ENCODE data around the gene TMEM238. TPM values are rescaled to one million over a fixed set of nuclear protein-coding genes. Genes with fewer than 3 reads are reported as not detected.
"Not testable (repeated sequence)": the region's sequence is repeated elsewhere in the genome, so short reads cannot be mapped to it uniquely, and the experiment has no call there.

TMEM238 gene
- total RNA-seq, 2 experiments from 2014 or later = 10.1 to 10.8 TPM

DNA sequence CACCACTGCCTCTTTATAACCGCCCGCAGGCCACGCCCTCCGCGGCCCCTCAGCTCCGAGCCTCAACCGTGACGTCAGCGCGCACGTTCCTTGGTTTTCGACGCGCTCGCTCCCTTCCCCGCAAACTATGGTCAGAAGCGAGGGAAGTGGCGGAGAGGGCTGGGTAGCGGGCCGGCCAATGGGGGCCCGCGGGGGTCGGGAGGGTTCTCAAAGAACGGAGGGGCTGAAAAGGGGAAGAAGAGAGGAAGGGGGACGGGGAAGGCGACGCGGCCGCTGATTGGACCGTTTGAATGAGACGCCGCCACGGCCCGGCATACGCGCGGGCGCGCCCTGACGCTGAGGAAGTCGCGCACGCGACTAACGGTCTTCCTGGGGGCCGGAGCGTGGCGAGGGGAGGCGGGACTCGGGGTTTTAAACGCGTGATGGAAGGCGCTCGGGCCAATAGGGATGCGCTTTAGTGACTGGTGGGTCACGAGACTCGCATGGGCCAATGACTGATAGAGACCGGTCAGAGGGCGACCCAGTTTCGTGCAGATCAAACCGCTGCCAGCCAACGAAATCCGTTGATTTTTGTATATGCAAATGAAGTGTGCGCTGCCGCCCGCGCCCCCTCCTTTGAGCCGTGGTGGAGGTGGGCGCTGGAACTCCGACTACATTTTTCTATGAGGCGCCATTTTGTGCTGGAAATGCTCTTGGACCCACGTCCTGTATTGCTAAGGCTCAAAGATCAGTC, 23.9 kb upstream of the TMEM238 start:
- peaks cover 45% of the 10 kb centered on the region for H3K36me3 Mint-ChIP-seq
- peak; percentile 97 for DNase-seq
- peak overlapping the region; percentile 97 for H3K27ac Mint-ChIP-seq
- H3K4me1 Mint-ChIP-seq = peaks cover 27% of the 10 kb centered on the region
- H3K27me3 Mint-ChIP-seq = peaks cover 5% of the 10 kb centered on the region
- peaks cover 15% of the 10 kb centered on the region for H3K9me3 Mint-ChIP-seq
- peak overlapping the region; percentile 92 for H3K4me3 Mint-ChIP-seq

DNA sequence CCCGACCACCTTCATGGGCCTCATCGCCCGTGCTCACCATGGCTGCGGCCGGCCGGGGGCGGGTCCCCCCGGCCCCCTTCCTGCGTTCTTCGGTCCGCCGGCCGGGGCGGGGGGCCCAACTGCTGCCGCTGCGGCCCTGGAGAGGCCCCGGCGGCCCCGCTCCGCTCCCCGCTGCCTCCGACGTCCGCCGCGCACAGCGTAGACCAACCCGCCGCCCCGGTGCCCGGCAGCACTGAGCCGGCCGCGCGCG, 23.4 kb upstream of the TMEM238 start, which contains the start of gene UBE2S:
UBE2S (minus strand) TSS at position 239 of the 250 bp plus-strand sequence; CDS start at position 40, 199 bp downstream.
- Mint-ChIP-seq H3K4me3 (peak within 1 kb of the TSS; percentile 92), H3K36me3 (peaks cover 49% of the 10 kb centered on the region), H3K27ac (peak within 1 kb of the TSS; percentile 97)

DNA sequence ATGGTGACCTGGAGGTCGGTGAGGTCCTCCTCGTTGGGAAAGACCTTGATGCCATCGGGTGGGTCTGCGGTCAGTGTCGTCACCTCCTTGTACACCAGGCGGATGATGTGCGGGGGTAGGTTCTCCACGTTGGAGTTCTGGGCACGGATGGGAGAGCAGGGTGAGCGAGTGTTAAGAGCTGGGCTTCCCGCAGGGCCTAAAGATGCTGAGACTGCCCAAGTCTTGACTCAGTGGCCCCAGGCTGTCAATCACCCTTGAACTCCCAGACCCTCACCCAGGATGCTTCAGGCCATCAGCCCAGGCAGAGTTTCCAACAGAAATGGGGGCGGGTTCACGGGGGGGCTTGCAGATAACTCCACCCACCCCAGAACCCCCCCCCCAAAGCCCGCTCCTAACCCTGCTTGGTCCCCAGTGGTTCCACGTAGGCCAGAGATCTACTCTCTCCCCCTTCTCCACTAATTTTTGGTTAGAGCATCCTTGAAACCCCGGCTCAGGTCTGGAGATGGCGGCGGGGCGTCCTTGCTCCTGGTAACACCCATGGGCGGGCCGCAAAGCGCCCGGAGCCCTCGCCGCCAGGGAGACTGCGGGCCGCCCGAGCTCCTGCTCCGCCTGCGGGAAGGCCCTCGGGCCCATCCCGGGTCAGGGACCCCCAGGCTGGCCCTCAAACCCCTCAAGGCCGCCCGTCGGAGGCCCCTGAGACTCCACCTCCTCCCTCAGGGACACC, 22.9 kb upstream of the TMEM238 start:
- peaks cover 54% of the 10 kb centered on the region for H3K36me3 Mint-ChIP-seq
- peaks cover 15% of the 10 kb centered on the region for H3K9me3 Mint-ChIP-seq
- H3K4me1 Mint-ChIP-seq = peaks cover 27% of the 10 kb centered on the region
- DNase-seq = peak; percentile 41
- peaks cover 5% of the 10 kb centered on the region for H3K27me3 Mint-ChIP-seq
- peak overlapping the region; percentile 92 for H3K4me3 Mint-ChIP-seq
- peak overlapping the region; percentile 81 for H3K27ac Mint-ChIP-seq

More for the DNA sequence above, 23.4 kb upstream of the TMEM238 start, which contains the start of gene UBE2S:
- Mint-ChIP-seq H3K4me1 (peaks cover 27% of the 10 kb centered on the region), H3K9me3 (peaks cover 15% of the 10 kb centered on the region)
- H3K27me3 Mint-ChIP-seq, DNase-seq: not testable (repeated sequence)

DNA sequence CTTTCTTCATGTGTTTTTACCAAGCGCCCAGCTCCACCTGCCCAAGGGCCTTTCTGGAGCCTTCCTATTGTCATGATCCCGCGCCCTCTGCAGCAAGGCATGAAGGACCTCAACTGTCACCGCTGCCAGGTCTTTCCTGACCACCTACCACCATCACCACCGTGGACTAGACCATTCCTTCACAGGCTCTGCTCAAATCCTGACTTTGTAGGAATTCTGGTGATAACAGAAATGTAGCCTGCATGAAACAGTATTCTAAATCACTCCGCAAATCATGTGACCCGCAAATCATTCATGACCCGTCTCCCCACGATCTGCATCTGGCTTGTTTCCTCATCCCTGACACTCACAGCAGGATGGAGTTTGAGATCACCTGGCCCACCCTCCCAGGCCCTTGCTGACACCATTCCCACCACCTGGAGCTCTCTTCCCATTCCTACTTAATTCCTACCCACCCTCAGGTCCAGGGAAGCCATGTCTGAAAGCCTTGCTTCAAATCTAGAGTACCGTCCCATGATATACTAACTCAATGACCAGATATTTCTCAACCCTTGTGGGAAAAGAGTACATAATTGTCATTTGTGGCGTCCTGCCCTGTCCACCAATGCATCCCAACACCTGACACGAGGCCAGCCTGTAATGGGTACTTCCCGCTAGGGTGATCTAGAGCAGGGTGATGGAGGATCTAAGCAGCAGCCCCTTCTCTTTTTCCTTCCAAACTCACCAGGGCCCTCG, 22.2 kb upstream of the TMEM238 start:
- H3K27ac Mint-ChIP-seq = peak overlapping the region; percentile 81
- H3K9me3 Mint-ChIP-seq = peaks cover 15% of the 10 kb centered on the region
- peaks cover 27% of the 10 kb centered on the region for H3K4me1 Mint-ChIP-seq
- H3K4me3 Mint-ChIP-seq = peak overlapping the region; percentile 92
- DNase-seq = no peak
- H3K27me3 Mint-ChIP-seq = peaks cover 5% of the 10 kb centered on the region
- peaks cover 57% of the 10 kb centered on the region for H3K36me3 Mint-ChIP-seq

DNA sequence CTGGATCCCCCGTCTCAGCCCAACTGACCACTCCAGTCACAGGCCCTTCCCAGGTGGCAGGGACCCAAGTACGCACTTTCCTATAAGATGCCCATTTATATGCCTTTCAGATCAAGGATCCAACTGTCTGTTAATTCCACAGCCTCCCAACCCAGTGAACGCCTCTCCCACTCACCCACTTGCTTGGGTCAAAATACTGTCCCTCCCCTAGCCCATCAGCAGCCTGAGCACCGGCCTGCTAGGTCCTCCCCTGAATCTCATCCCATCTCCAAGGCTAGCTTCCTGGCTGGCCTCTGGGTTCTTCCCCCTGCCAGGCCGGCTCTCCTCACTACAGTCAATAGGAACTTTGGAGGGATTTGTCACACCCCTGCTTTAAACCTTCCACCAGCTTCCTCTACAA, 21.5 kb upstream of the TMEM238 start:
- Mint-ChIP-seq H3K4me3 (peak overlapping the region; percentile 92), H3K27ac (peak overlapping the region; percentile 81), H3K9me3 (peaks cover 14% of the 10 kb centered on the region), H3K36me3 (peaks cover 63% of the 10 kb centered on the region), H3K4me1 (peaks cover 27% of the 10 kb centered on the region), H3K27me3 (peaks cover 5% of the 10 kb centered on the region)
- no peak for DNase-seq

DNA sequence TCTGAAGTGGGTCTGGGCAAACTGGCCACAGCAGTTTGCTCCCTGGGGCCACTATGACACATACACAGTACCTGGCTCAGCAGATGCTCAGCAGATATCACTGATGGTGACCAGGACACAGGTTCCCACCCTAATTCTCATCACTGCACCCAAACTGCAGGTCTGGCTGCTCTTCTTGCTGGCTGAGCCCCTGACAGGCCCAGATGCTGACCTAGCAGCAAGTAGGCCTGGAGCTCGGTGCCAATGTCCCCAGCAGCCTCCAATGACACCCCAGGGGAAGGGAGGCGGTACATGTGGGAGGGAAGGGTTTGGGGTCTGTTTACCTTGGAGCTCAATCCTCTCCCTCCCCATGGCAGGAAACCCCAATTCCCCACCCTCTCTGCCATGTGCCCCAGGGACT, 18.4 kb upstream of the TMEM238 start:
- Mint-ChIP-seq H3K4me1 (peaks cover 37% of the 10 kb centered on the region), H3K27me3 (peaks cover 3% of the 10 kb centered on the region), H3K9me3 (no peaks in the 10 kb centered on the region), H3K4me3 (no peak overlapping the region), H3K27ac (peak overlapping the region; percentile 25), H3K36me3 (peaks cover 55% of the 10 kb centered on the region)
- DNase-seq = no peak

DNA sequence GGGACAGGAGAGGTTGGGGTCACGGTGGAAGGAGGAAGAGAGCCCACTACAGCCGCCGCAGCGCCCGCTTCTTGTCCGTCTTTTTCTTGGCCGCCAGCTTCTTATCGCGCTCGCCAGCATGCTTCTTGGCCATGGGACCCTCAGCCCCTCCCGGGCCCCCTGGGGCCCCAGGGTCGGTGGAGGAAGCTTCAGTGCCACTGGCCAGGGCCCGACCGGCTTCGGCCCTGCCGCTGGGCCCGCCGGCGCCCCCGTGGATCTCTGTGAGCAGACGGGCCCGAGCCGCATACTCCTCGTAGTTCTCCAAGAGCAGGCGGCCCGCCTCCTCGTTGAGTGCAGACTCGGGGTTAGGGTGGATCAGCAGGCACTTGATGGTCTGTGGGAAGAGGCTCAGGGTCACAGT, 17.3 kb upstream of the TMEM238 start:
- H3K27me3 Mint-ChIP-seq, H3K4me3 Mint-ChIP-seq, H3K27ac Mint-ChIP-seq, H3K9me3 Mint-ChIP-seq, DNase-seq: not testable (repeated sequence)
- Mint-ChIP-seq H3K36me3 (peaks cover 48% of the 10 kb centered on the region), H3K4me1 (peaks cover 34% of the 10 kb centered on the region)

DNA sequence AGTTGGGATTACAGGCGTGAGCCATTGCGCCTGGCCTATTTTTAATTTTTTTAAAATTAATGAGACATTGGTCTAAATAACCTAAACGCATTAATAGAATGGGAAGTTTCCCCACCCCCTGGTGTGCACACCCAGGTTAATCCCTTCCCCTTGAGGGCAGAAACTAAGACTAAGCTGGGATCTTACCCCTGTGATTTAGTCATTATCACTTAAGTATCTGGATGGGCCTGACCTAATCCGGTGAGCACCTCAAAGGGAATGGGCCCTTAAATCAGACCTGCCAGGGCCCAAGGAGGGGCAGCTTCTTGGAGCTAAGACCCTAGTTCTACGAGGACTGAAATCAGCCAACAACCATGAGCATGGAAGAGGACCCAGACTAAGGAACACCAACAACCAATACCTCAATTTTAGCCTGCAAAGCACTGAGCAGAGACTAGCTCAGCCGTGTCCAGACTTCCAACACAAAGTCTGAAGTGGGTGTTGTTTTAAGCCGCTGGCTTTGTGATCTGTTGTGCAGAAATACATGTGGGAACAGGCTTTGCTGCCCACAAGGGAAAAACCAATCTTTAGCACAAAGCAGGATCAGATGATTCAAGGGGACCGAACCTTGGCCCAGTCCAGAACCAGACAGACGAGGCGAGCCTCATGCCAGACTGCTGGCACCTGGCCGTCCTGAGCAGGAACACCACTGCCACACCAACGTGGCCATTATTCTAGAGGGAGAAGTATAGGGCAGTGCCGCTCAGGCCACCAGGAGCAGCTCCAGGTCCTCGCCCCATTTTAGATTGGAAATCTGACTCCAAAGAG, 16.4 kb upstream of the TMEM238 start:
- Mint-ChIP-seq H3K4me1 (peaks cover 25% of the 10 kb centered on the region), H3K27ac (no peak overlapping the region), H3K27me3 (no peaks in the 10 kb centered on the region), H3K36me3 (peaks cover 39% of the 10 kb centered on the region), H3K4me3 (no peak overlapping the region), H3K9me3 (no peaks in the 10 kb centered on the region)
- DNase-seq = no peak

DNA sequence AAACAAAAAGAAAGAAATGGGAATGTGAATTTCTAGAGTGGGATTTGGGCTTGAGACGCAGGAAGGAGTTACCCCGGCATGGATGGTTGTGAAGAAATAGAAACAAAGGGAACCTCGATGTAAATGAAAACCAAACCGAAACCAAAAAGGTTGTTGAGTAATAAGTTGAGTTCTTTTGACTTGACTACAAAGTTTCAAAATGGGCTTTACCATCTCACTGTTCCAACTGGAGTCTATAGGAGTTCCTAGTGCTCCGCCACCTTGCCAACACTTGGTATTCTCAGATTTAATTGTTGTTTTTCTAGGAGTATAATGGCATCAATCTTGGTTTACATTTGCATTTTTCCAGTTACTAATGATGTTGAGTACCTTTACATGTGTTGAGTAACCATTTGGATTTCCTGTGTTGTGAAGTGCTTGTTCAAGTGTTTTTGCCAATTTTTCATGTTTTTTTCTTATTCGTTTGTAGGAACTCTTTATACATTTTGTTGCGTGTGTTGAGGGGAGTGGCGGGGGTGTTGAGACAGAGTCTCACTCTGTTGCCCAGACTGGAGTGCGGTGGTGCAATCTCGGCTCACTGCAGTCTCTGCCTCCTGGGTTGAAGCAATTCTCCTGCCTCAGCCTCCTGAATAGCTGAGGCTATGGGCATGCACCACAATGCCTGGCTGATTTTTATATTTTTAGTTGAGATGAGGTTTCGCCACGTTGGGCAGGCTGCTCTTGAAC, 14.3 kb upstream of the TMEM238 start:
- H3K27me3 Mint-ChIP-seq = no peaks in the 10 kb centered on the region
- H3K9me3 Mint-ChIP-seq = no peaks in the 10 kb centered on the region
- H3K4me1 Mint-ChIP-seq = peaks cover 21% of the 10 kb centered on the region
- H3K4me3 Mint-ChIP-seq = no peak overlapping the region
- peaks cover 25% of the 10 kb centered on the region for H3K36me3 Mint-ChIP-seq
- peak overlapping the region; percentile 48 for H3K27ac Mint-ChIP-seq
- no peak for DNase-seq

DNA sequence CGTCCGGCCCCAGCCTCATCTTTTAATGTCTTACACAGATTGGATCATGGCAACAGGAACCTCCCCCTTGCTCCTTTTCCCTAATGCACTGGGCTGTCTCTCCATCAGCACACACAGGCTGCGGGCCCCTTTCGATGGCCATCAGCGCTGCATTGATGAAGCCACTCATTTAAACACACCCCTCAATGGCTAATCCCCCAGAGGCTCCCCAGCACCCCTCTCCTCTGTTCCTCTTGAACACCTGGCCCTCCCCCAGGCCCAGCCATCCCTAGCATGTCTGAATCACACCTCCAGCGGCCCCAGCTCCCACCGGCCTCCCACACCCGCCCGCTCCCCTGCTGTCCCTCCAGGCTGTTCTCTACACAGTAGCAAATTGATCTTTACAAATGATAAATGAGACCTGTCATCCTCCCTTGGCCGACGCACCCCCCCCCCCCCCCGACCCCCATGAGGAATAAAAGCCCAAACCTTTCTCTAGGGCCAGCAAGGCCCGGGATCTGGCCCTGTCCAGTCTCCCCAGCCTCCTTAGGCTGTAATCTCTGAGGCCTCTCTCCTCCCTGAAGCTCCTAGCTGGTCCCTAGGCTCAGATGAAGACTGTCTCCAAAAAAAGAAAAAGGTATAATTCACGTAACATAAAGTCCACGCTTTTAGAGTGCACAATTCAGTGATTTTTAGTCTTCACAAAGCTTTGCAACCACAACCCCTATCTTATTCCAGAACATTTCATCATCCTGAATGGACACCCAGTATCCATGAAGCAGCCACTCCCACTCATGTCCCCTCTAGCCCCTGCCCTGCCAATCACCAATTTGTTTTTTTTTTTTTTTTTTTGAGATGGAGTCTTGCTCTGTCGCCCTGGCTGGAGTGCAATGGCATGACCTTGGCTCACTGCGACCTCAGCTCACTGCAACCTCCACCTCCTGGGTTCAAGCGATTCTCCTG, 9.0 kb upstream of the TMEM238 start:
- H3K4me3 Mint-ChIP-seq = no peak overlapping the region
- H3K27ac Mint-ChIP-seq = peak overlapping the region; percentile 25
- no peaks in the 10 kb centered on the region for H3K27me3 Mint-ChIP-seq
- no peaks in the 10 kb centered on the region for H3K9me3 Mint-ChIP-seq
- peaks cover 28% of the 10 kb centered on the region for H3K4me1 Mint-ChIP-seq
- DNase-seq = no peak
- peaks cover 23% of the 10 kb centered on the region for H3K36me3 Mint-ChIP-seq

DNA sequence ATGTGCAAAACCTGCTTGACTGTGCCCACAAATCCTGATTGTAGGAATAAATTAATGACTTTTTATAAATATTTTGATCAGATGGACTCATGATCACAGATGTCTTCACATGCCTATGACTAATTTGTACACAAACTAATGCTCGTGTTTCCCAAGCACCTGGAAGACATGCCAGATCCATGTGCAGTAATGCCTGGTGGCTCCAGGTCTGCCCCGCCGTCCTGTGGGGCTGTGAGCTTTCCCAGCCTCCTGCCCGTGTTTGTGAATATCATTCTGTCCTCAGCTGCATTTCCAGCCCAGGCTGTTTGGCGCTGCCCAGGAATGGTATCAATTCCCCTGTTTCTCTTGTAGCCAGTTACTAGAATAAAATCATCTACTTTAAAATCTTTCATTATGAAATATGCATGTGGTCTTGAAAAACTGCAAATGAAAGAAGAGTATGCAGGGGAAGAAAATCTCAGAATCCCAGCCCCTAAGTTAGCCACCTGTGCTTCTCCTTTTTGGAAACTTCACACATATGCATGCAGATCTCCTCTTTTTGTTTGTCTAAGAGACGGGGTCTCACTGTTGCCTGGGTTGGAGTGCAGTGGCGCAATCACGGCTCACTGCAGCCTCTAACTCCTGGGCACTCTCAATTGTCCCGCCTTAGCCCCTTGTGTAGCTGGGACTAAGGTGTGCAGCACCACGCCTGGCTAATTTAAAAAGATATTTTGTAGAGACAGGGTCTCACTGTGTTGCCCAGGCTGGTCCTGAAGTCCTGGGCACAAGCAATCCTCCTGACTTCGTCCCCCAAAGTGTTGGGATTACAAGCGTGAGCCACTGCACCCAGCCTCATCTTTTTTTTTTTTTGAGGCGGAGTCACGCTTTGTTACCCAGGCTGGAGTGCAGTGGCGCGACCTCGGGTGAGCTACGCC, 7.9 kb upstream of the TMEM238 start:
- Mint-ChIP-seq H3K9me3 (no peaks in the 10 kb centered on the region), H3K27me3 (no peaks in the 10 kb centered on the region), H3K4me1 (peaks cover 28% of the 10 kb centered on the region), H3K4me3 (no peak overlapping the region), H3K36me3 (peaks cover 35% of the 10 kb centered on the region), H3K27ac (peak overlapping the region; percentile 29)
- DNase-seq = no peak

DNA sequence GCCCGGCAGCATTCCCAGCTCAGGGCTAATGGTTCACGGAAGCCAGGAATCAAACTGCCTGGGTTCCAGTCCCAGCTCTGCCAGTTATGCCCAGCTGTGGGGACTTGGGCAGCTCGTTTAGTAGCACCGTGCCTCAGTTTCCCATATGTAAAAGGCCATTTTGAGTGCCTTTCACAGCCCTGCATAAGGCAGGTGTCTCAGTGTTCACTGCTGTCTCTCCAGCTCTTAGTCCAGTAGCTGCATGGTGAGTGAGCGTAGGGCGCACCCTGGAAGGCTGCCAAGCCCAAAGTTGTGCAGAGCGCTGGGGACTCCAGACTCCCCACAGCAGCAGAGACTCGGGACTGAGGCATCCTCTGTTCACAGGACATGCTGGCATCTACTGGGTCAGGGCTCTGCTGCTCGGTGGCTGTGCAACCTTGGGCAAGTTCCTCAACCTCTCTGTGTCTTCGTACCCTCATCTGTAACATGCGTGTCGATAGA, 7.1 kb upstream of the TMEM238 start:
- Mint-ChIP-seq H3K36me3 (peaks cover 42% of the 10 kb centered on the region), H3K4me3 (no peak overlapping the region), H3K4me1 (peaks cover 31% of the 10 kb centered on the region), H3K9me3 (no peaks in the 10 kb centered on the region), H3K27me3 (peaks cover 1% of the 10 kb centered on the region), H3K27ac (no peak overlapping the region)
- DNase-seq = no peak

Data from activated naive CD8-positive, alpha-beta T cell treated with anti-CD3 and anti-CD28 coated beads for 36 hours (primary cell).